HG02623 (cell line): ENCODE data around the gene IGF1R.
A peak's percentile ranks its signal among the peaks of the same experiment; 100 is the strongest.

ENCODE experiments used
- ATAC-seq: cut with Tn5 transposase; IDR thresholded peaks from one replicate; pipeline ENCODE4 v1.9.1; 2021; ENCODE audit warnings: moderate library complexity; ENCODE audit not compliant: unreplicated experiment

Gene IGF1R

GRCh38 chr15:98648654-98649471 is 524 bp downstream of the IGF1R start:
- peak; percentile 22 for ATAC-seq

DNA sequence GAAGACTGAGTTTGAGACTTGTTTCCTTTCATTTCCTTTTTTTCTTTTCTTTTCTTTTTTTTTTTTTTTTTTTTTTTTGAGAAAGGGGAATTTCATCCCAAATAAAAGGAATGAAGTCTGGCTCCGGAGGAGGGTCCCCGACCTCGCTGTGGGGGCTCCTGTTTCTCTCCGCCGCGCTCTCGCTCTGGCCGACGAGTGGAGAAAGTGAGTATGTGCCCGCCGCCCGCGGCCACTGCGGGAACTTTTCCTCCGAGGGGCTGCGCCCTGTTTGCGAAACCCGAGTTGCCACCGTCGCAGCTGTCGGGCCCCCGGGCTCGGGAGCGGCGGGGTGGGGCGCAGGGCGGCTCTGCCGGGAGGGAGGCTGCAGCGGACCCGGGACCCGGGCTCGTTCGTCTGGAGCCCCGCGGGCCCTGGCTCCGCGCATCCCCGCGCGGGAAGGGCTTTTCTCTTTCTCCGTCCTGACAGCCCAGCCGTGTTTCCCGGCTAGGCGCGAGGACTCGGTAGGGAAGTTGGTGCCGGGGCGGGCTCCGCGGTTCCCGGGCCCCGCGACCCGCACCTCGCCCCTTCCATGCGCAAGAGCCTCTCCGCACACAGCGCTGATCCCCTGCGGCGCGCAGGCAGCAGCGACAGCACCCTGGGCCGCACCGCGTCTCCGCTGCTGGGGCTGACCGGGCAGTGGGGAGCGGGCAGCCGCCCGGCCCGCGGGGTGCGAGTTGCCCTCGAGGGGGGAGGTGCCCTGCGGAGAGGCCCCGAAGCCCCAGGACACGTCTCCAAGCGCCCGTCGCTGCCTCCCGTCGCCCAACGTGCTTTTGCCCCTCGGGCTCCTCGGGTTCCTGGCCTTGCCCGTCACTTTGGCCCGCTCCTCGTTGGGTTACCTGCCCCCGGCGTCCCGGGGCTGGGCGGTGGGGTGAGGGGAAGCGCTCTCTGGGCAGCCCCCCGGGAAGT is 1.4 kb downstream of the IGF1R start:
- ATAC-seq: no peak

DNA sequence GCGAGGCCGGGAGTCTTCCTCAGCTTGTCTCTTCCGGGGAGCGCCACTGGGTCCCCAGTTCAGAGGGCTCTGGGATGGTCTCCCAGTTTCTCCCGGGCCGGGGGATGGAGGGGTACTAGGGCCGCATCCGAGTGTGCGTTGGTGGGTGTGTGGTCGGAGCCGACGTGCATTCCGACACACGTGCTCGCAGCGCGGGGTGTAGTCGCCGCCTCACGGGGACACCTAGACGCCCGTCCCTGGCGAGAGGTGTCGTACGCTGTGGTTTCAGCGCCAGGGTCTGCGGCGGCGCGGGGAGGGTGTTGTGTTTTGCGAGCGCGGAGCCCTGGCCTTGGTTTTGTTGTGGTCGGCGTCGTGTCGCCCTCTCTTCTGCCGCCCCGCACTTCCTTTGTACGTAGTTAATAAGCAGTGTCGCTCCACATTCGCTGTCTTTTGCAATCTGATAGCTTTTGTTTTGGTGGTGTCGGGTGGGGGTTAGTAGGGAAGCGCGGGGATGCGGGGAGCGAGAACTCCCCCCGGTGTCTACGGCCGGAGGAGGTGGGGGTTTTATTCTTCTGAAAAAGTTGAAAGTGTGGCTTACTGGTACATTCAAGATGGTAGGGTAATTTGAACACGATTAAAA is 2.2 kb downstream of the IGF1R start:
- no peak for ATAC-seq

DNA sequence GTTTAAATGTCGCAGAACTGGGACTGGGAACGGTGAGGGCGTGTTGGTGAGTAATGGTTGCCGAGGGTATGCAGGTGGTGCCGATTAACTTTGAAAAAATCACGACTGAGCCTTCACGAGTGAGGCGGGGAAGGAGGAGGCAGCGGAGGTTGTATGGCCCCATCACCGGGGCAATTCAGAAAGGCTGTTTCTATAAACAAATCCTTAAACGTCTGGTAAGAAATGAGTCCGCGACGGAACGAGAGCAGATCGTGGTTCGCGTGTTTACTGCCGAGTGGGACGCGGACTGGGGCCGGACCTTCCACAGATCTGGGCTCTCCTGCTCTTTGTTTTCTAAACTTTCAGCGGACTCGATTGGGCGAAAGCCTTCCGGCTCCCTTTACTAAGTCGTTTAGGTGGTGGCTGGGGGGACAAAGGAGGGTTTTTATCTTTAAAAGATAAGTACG is 2.7 kb downstream of the IGF1R start:
- ATAC-seq: no peak

- no peak for ATAC-seq
Measured at GRCh38 chr15:98651581-98652220, 3.4 kb downstream of the IGF1R start.

DNA sequence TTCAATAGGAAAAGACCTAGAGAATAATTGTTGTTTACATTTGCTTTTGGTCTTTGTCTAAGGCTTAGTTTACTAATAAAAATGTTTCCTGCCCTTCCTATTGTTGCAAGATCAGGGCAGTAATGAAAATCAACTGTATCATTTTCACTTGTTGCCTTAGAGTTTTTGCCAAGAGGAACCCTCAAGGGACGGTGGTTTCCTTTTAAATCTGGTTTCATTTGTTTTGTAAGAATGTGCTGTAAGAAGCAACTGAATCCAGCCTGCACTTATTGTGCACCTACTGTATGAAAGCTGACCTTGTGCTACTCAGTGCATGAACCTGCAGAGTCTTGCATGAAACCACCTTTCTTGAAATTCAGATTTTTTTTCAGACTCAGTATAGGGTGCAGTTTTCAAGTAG is 5.3 kb downstream of the IGF1R start:
- no peak for ATAC-seq

DNA sequence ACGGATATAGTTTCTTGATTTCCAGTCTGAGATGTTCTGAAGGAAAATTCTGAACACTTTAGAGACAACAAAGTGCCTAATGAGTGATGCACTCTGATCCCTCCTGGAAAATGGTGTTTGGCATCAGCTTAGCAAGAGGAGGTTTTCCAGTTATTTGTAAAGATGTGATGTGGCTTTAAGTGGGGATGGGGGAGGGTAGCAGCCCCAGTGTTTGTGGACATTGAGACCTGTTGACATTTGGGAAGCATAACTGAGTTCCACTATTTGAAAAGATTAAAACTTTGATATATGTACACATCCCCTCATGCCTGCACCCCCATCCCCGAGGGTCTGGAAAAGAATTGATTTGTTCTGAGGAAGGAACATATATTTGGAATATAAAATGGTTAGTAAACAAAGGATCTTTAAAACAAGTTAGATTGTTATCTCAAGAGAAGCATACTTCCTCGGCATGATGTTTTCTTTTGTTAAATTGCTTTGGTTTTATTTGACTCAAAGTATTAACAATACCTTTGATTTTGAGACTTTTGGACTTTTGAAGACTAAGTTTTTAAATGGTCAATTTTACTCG is 6.5 kb downstream of the IGF1R start:
- no peak for ATAC-seq

DNA sequence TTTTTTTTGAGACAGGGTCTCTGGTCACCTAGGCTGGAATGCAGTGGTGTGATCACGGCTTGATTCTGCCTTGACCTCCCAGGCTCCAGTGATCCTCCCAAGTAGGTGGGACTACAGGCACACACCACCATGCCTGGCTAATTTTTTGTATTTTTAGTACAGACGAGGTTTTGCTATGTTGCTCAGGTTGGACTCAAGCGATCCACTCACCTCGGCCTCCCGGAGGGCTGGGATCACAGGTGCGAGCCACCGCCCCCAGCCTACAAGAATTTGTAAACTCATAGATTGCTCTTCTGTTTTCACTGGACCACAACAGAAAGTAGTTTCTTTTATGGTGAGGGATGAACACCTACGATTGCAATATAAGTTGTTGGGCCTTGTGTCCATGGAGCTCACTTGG is 7.4 kb downstream of the IGF1R start:
- ATAC-seq: no peak

DNA sequence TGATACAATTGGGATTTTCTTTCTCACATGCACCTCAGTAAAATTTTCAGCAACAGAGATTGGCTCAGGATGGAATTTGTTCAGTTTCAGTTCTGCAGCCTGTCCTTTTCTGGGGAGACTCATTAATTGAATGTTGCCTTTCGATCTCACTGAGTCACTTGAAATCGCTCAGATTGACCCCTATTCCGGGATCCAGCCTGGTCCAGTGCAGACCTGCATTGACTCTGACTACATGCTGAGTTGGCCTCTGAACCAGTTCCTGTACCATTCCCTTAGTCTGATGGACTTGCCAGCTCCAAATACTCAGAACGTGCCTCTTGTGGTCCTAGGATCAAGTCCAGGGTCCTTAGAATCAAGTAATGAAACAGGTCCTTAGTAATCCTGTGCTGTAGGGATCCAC is 9.4 kb downstream of the IGF1R start:
- no peak for ATAC-seq

GRCh38 chr15:98658831-98659699 is 10.7 kb downstream of the IGF1R start:
- peak; percentile 94 for ATAC-seq

DNA sequence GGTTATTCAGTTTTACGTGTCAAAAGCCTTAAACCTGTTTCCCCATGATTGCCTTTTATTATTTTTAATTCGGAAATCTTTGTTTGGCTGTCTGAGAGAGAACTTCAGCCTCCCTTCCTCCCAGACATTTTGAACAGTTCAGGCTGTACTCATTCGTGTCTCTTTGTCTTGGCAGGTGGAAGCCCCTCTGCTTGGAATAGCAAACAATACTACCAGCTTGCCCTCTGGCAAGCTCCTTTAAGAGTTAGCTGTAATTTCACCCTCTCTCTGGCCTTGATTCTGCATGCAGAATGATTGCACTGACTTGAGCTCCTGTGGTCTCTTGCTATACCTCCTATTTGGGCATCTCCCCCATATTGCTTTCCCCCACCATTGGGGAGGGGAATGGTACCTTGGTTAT is 11.7 kb downstream of the IGF1R start:
- no peak for ATAC-seq

GRCh38 chr15:98663045-98663444 is 14.7 kb downstream of the IGF1R start:
- ATAC-seq: no peak

DNA sequence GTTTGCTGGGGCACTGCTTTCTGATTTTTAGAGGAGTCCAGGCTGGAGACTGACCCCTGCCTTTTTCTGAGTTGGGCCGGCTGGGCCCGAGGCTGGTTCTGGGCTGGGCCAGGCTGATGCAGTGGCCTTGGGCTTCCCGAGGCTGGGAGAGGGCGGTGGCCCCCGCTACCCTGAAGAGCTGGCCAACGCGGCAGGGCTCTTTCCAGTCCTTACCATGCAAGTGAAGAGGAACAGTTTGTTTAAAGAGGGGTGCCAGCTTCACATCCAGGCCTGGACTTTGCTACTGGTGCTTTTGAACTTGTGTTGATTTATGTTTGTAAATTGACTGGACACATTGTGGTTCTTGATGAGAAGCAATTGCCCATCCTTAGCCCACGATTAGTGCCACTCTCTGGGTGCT is 15.3 kb downstream of the IGF1R start:
- no peak for ATAC-seq

GRCh38 chr15:98666441-98666840 is 18.1 kb downstream of the IGF1R start:
- ATAC-seq: no peak

- ATAC-seq: no peak
Measured at GRCh38 chr15:98666841-98667240, 18.5 kb downstream of the IGF1R start.

- no peak for ATAC-seq
Measured at GRCh38 chr15:98667521-98668179, 19.3 kb downstream of the IGF1R start.

DNA sequence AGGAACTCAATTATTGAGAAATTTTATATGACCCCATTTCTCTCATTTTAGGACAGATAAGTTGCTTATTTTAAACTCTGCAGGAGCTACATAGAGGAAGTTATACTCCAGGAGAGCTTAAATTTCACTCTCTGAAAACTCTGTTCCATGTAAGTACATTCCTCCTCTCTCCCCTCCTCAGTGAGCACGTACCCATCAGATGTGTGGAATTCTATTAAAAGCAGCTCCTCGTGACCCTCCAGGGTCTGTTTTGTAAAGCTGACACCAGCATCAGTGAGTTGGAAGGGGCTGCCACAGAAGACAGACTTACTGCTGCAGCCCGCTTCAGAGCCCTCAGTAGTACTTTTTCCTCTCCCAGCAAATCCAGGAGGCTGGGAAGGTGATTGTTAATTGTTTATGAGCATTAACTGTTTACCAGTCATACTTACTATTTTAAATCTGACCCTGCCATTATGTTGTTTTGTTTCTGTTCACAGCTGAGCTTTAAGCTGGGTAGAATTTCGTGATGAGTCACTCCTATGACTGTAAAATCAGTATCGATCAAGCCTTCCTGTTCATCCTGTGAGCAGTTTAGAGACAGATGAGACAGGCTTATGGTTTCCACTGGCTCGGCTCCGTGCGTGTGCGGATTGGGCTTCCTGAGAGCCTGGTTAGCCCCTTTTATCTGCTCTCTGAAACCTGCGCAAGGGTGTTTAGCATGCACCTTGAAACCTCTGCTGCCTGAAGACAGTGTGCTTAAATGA is 20.4 kb downstream of the IGF1R start:
- no peak for ATAC-seq

DNA sequence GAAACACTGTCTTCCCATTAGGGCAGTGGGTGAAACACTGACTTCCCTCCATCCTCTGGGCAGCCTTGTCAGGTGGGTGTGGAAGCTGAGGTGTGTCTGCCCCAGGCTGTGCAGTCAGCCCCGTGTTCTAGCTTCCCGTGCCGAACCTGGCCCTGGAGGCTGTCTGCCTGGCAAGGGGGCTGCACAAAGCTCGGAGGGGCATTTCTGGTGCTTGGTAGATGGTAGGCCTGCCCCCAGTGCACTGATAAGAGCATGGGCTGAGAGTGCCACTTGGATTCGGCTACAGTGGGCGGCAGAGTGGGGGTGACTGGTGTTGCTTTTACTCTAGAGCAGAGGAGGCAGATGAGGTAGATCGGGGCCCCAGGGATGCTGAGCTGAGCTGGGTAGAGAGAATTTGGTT is 21.3 kb downstream of the IGF1R start:
- no peak for ATAC-seq
